Stimulated activated naive CD4-positive, alpha-beta T cell treated with Interleukin-2 at 50 U/mL for 16 hours (primary cell): ENCODE results near the gene ATP13A1.

Source experiments
- DNase-seq: peaks from one replicate; lab custom pipeline; 2025; lab: John Stamatoyannopoulos, UW

Gene ATP13A1

DNA sequence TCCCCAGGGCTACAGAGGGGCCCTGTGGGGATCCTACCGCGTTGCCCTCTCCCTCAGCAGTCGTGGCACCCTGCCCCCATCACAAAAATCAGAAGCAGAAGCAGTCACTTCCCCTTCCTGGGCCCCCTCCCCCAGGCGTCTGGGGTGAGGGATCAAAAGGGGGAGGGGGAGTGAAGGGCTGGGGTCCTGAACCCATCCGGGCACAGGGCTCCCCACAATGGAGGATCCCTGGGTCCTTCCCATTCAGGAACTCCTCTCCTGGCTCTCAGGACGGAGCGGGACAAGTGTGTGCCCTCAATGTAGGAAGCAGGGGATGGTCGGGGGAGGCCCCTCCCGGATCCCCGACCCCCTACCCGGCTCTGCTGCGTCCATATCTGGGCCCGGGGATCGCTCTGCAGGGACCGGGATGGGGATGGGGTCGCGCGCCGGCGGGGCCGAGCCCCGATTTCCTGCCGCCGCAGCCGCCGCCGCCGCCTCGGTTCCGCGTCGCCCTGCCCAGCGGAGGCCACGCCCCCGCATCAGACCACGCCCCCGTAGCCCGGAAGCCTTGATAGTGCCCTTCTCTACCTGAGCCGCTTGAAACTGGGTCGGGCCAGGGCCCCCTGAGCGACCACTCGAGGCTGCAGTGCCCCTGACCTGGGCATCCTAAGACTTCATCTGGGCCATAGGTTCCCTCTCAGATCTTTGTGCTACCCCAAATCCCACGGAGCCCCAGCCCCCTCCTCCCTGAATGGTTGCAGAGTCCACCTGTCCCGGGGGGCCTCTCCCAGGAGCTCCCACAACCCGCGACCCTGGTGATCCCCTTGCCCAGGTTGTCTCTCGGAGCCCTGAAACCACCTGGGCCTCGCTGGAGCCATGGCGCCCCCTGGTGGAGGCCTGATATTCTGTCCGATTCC, 20.1 kb downstream of the ATP13A1 start, which contains the start of gene GMIP:
TSS of gene GMIP (minus strand) at position 500 of the 896 bp plus-strand sequence. CDS start at position 372, 128 bp downstream.
- peak; percentile 79 for DNase-seq

DNA sequence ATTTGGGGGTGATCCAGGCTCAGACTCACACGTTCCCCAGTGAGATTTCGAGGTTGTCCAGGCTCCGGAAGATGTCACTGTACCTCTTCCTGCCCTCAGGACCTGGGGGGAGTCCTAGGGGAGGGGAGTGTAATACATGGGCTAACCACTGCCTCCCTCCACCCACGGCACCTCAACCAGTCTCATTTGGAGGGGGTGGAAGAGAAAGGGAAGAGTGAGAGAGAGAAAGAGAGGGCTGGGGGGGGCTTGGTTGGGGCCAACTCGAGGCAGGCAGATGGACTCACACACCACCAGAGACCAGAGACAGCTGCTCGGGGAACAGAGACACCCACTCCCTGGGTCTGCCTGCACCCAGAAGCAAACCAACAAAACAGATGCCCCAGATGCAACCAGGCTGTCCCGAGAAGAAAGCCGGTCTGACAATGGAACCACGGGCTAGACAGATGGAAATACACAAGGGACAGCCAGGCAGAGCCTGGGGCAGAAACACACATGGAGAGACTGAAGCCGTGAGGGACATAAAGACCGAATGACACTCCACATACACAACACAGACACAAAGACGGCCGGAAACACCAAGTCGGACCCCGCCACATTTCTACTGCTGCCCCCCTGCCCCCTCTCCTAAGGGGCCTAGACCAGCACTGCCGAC, 20.8 kb downstream of the ATP13A1 start:
- DNase-seq, result peak; percentile 56

DNA sequence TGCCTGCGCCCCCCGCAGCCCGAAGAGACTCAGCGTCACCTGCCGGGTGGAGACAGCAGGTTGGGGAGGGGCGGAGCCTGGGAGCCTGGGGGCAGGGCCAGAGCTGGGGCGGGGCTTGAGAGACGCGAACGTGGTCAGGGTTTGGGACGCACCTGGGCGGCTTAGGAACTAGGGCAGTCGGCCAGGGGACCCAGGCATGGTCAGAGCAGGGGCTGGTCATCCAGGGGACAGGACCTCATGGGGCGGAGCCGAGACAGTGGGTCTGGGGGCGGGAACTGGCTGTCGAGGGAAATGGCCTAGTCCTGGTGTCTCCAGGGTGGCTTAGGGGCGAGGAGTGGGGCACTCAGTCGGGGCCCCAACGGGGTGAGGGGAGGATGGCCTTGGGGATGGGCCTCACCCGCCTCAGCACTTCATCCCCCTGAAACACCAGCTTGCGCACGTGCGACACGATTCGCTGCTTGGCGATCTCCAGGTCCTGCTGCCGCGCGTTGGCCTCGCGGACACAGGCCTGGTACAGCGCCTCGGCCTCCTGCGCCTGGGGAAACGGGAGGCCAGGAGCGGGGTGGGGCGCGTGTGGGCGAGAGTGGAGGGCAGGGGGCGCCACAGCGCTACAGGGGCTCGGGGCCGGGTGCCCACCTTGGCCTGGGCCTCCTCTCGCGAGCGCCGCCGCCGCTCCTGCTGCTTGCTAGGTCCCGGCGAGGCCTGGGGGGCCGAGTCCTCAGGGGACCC, 25.8 kb downstream of the ATP13A1 start:
- DNase-seq, result no peak

DNA sequence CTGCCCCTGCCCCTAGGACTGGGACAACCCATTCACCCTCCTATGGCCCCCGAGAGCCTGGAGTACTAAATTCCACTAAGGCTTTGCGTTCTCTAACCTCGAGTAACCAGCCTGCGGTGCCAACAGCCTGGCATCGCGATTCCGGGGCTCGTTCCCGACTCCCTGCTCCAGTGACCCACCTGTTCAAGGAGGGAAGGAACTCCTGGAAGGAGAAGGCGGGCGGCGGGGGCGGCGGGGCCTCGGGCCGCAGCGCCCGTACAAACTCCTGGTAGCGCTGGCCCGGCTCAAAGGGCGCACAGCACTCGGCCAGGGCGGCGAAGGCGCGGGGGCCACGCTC, 26.3 kb downstream of the ATP13A1 start:
- no peak for DNase-seq

DNA sequence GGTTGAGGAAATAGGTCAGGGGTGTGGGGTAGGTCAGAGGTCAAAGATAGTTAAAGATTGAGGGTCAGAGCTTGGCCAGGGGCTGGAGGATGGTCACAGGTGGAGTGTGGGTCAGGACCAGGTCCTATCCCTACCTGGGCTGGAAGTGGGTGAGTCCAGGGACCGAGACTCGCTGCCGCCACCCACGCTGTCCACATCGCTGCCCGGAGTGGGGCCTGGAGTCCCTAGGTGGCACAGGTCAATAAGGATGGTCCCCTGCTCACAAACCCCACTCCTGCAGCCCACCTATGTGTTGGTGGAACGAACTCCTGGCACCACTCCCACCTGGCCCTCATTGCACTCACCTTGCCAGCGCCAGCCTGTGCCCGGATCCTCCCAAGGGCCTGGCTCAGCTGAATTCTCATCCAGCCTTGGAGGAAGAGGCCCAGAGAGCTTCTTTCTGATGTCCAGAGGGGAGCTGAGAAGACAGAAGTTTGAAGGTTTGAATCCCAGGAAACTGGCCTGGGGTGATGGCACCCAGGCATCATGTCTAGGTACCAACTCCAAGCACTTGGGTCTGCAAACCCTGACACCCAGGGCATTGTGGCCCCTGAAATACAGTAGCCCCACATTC, 26.8 kb downstream of the ATP13A1 start:
- DNase-seq, result no peak

DNA sequence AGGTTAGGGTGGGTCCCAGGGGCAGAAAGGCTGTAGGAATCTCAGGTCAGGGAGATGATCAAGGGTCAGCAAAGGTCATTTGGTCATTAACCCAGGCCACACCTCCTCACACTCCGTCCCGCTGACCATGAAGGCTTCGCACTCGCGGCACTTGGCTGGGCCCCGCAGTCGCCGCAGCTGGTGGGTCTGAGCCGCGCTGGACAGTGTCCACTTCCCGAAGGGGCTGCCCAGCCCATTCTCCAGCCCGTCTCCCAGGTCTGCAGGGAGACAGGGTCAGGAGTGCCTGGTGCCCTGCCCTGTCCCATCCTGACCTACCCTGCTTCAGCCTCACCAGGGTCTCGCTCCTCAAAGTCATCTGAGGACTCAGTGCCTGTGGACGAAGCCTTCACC, 28.2 kb downstream of the ATP13A1 start:
- DNase-seq, result no peak

DNA sequence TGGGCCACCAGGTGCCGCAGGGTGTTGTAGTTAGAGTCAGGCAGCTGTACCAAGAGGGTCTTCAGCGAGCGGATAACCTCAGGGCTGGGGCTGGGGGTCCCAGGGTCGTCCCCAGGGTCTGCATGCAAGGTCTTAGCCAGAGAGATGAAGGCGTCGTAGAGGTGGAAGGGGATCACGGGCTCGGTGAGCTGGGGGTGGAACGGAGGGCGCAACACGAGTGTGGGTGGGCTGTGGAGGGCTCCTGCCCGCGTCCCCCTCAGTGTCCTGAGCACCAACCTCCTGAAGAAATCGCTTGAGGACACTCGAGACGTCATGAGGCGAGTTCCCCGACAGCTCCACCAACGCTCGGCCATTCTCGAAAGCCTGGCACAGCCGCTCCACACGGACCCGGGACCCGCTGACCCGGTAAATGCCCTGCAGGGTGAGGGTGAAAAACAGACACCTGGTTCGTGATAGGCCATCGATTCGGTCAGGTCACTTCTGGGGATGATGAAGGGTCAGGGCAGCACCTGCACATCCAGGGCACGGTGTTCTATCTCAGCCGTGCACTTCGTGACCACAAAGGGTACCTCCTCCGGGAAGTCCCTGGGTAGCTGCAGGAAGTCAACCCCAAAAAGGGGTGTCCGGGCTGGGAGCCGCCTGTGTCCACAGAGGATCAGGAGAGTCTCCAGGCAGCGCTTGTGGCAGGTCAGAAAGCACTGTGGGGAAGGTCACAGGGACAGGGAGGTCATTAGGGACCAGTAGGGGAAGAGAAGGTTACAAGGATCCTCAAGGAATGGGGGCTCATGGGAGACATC, 28.8 kb downstream of the ATP13A1 start:
- DNase-seq, result no peak

DNA sequence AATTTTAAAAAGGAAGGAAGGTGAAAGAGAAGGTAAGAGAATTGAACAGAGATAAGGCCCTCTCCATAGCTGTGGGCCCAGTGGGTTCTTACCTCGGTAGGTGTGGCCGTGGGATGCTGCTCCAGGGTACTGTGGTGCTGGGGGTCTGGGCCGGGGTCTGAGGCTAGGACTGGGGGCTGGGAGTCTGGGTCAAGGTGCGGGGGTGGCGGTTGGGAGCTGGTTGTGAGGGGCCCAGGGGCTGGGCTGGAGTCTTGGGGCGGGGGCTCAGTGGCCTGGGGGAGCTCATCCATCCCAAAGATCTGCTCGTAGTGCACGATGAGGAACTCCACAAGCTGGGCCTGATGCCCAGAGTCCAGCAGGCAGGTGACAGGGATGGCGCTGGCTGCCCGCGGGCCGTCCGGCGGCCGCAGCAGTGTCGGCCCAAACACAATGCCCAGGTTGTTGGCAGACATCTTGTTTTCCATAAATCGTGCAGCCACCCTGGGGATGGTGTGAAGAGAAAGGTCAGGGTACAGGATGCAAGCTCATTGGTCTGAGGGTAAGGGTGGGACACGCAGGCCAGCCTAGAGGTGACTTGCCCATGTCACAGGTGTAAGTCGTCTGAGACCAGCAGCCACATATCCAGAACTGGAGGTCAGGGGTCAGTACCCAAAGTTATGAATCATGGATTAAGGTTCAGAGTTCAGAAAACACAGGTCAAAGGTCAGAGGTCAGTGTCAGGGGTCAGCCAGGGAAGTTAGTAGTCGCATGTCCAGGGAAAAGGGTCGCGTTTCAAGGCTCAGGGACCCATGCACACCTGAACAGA, 29.6 kb downstream of the ATP13A1 start:
- DNase-seq, result no peak

DNA sequence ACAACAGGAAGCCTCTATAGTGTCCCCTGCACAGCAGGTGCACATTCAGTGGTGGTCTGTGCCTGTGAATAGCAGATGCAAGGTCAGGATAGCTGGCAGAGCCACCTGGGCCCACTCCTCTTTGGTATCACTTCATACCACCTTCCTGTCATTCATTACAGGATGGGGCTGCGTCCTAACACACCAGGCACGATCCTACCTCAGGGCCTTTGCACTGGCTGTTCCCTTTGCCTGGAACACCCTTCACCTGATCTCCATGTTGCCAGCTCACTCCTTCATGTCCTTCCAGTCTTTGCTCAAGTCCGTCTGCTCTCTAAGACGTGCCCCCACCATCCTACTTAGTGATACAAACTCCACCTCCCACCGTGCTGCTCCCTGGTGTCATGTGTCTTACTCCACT, 30.8 kb downstream of the ATP13A1 start:
- no peak for DNase-seq

DNA sequence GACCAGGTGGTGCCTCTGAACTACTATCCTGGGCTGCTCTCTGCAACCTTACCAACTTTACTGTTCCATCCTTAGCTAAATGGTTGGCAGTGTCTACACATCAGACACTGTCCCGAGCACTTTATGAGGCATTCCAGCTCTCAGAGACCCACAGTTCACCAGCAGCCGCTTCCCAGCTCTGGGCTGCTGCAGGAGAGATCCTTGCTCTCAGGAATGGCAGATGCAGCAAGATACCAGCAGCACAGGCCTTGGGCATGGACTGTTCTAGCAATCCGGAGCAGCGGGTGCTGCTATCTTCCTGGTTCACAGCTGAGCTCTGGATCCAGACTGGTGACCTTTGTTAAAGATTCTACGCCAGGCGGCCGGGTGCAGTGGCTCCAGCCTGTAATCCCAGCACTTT, 32.1 kb downstream of the ATP13A1 start:
- DNase-seq, result no peak

DNA sequence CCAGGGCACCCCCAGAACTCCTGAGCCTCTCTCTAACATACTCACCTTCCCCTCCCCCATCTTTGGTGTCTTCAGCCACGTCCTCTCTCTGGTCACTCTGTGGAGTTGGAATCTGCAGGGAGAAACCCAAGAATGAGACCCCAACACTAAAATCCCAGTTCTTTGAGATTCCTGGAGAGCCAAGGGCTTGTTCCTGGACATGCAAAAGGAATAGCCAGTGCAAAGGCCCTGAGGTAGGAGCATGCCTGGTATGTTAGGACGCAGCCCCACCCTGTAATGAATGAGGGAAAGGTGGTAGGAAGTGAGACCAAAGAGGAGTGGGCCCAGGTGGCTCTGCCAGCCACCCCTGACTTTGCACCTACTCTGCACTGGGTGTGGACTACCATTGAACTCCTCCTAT, 33.0 kb downstream of the ATP13A1 start:
- no peak for DNase-seq

DNA sequence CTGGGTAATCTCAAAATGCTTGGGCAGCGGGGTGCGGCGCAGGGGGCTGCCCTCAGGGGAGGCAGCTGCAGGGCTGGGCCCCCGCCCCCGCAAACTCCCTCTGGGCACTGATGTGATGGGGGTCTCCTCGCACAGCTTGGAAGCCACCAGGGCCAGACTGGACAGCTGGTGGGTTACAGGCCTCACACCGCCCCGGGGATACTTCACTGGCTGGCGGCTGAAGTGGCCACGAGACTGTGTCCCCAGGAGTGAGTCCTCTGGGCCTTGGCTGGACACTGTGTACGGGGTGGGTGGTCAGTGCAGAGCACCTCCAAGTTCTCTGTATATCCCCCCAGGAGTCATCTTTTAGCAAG, 33.4 kb downstream of the ATP13A1 start:
- DNase-seq, result no peak

DNA sequence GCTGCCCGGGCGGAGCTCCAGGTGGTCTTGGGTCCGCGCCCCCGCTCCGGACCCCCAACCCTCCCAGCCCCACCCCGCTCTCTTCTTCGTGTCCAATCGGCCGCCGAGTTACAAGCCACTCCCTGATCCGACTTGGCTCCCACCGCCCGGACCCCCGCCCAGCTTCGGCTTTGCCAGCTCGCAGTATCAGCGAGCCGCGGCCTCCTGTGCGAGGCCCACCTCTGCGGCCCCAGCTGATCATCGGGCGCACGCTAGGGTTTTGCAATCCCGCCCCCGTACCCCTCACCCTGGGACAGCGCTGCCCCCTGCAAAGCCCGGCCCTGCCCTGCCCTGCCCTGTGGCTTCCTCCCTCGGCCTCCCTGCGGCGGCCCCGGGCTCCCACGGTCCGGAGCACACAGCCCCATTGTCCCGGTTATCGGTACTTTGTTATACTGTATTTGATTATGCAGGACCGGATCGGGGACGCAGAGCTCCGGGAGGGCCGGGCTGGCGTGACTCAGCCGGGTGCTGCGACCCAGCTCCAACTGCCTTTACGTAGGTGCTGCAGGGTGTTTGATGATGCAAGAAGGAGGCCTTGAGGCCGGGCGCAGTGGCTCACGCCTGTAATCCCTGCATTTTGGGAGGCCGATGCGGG, 34.9 kb downstream of the ATP13A1 start:
- DNase-seq, result peak; percentile 38

DNA sequence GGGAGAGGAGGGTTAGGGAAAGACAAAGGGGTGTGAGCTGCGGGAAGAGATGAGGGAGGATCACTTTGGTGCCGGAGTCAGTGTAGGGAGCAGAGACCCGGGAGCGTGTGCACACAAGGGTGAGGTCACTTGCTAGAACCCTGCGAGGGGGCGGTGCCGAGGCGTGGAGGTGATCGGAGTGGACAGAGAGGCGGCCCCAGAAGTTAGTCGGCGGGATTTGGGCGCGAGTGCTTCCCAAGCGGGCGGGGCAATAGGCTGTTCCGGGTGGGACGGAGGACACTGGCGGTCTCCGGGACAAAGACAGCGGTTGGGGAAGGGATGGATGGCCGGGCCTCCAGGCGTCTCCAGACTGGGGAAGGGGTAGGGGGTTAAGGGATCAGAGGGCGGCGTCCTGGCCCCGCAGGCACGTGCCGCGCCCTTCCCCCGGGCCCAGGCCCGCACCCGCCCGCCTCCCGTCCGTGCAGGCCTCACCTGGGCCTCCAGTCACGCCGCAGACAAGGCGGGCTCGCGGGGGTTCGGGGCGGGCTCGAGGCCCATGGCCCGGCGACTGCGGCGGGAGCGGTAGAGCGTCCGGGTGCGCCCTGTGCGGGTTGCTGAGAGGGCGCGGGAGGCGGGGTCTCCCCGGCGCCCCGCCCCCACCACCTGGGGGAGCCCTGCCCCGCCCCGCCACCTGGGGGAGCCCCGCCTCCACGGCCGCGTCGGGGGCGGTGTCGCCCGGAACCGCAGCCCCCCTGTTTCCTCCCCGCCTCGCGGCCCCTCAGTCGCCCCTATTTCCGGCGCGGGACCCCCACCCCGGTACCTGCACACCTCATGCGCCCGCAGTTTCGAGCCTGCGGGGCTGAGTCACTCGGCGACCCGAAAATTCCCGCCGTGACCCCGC, 35.6 kb downstream of the ATP13A1 start, which contains the start of gene LPAR2:
TSS of gene LPAR2 (minus strand) at position 600 of the 880 bp plus-strand sequence. CDS start 945 bp downstream, outside the sequence.
- peak; percentile 59 for DNase-seq

DNA sequence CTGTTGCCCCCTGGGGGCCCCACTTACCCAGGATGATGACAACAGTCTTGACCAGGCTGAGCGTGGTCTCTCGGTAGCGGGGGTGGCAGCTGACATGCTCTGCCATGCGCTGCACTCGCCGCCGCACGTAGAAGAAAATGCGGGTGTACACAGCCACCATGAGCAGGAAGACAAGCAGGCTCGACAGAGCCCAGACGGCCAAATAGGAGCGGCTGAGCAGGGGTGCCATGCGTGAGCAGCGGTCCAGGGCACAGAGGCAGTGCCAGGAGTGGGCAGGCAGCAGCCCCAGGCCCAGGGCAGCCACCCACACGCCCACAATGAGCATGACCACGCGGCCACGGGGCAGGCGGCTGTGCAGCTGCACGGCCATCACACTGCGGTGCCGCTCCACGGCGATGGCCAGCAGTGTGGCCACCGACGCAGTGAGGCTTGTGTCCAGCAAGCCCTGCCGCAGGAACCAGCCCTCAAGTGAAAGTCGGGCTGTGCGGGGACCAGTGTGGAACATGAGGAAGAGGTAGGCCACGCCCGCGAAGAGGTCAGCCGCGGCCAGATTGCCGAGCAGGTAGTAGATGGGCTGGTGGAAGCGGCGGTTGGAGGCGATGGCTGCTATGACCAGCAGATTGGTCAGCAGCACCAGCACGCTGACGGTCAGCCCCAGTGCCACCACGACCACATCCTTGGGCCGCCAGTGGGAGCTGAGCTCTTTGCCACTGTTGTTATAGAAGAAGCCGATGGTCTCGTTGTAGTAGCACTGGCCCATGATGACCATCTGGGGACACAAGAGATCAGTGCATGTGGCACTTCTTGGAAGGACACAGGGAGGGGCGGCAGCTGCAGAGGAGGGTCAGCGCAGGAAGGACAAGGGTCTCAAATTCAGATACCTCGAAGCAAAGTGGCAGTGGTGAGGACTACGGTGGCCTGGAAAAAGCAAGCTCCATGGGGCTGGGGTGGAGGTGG, 36.7 kb downstream of the ATP13A1 start:
- no peak for DNase-seq

DNA sequence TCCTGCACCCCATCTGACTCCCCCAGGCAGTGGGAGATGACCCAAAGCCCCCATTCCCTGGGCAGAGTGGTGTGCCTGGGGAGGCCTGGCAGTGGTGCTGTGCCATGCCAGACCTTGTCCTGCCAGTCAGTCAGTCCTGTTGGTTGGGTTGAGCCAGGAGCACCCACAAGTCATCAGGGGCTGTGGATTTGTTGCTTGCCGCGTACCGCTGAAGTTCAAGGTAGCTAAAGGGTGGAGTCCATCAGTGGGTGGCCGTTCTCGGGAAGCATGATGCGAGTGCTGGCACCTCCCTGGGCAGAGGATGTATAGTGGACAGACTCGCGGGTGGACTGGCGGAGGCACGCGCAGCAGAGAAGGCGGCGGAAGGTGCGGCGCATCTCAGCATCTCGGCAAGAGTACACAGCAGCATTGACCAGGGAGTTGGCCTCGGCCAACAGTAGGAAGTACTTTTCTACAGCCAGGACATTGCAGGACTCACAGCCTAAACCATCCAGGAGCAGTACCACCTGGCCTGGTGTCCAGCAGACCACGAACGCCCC, 39.4 kb downstream of the ATP13A1 start:
- no peak for DNase-seq

DNA sequence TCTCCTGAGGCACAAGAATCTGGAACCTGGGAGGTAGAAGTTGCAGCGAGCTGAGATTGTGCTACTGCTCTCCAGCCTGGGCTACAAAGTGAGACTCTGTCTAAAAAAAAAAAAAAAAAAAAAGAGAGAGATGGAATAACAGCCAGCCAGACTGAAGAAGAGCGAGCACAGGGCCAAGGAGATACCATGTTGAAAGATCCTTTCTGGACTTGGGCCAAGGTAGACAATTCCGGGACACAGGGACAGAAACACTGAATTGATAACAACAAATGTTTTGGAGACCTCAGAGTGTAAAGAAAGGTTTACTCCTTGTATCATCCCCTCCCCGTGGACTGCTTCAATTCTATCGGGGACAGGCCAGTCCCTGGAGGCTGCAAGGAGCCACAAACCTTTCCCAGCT, 40.1 kb downstream of the ATP13A1 start:
- DNase-seq, result no peak

DNA sequence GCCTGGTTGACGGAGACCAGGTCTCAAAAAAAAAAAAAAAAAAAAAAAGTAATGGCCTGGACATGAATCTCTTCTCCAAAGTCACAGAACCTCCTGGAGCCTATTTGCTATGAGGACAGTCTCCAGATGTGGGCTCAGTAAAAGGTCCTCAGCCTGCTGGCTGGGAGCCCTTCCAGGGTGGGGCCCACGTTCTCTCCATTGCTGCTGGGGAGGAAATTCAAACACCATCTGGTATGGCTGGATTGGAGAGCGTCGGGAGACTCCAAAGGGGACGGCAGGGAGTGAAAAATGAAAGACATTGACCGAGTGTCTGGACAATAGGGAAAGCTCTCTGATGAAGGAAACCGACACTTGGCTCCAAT, 43.6 kb downstream of the ATP13A1 start:
- no peak for DNase-seq
